ENCODE data around the gene LRRC74B. TPM values are rescaled to one million over a fixed set of nuclear protein-coding genes. Genes with fewer than 3 reads are reported as not detected.

Gene LRRC74B
- polyA plus RNA-seq, 3 donors = not detected

DNA sequence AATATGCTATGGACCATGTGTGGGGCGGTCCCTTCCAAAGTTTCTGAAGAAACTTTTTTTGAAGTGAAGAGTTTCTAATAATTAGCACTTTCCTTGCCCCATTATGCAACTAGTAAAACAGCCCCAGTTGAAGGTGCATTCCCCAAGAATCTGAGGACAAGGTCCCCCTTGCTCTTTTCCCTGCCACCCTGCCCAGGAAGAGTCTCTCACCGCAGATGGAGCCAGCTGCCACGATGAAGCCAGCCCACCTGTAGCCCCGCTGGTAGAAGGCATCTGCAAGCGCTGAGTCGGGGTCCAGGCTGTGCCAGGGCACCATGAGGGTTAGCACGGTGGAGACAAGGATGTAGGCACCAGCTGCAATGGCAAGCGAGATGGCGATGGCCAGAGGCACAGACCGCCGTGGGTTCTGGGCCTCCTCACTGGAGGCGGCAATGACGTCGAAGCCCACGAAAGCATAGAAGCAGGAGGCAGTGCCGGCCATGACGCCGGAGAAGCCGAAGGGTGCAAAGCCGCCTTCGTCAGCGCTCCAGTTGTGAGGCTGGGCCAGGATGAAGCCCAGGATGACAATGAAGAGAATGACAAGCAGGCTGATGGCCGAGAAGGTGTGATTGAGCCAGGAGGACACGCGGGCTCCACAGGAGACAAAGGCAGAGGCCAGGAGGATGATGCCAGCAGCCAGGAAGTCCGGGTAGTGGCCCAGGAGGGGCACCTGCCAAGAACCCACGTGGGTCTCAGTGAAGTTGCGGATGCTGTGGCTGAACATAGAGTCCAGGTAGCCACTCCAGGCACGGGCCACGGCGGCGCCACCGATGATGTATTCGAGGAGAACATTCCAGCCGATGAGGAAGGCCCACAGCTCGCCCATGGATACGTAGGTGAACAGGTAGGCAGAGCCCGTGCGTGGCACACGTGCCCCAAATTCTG lies 14.9 kb upstream of the LRRC74B start:
- Mint-ChIP-seq H3K4me1 (no peaks in the 10 kb centered on the region), H3K27me3 (ENCODE audit: low read depth in 3 of 3) (peaks cover 32 to 41% (median 40%) of the 10 kb centered on the region in 3 donors), H3K9me3 (peaks cover 0 to 5% (median 0%) of the 10 kb centered on the region in 7 donors), H3K27ac (peak overlapping the region in 1 of 7 donors; percentile 25), H3K4me3 (peak overlapping the region in 1 of 2 donors; percentile 35), H3K36me3 (no peaks in the 10 kb centered on the region)
- Histone ChIP-seq H2AFZ (ENCODE audit: insufficient read depth, low read depth, low read length, poor library complexity, severe bottlenecking) (no peak overlapping the region), H3K27ac (ENCODE audit: low read depth in 1 of 2, low read length in 2 of 2) (no peak overlapping the region), H3K27me3 (ENCODE audit: control insufficient read depth in 2 of 2, insufficient read depth in 2 of 2, low read length in 2 of 2) (peaks cover 9 to 30% of the 10 kb centered on the region in 2 donors), H3K9me3 (replicated peaks in 1 of 2; ENCODE audit: control insufficient read depth in 1 of 2, insufficient read depth in 1 of 2, low read length in 2 of 2) (no peaks in the 10 kb centered on the region), H3K9ac (ENCODE audit: insufficient read depth, low read length, poor library complexity, severe bottlenecking) (no peak overlapping the region), H4K20me1 (ENCODE audit: insufficient read depth, low read length) (no peaks in the 10 kb centered on the region), H3K4me3 (replicated peaks in 1 of 3; ENCODE audit: low read depth in 2 of 3, low read length in 3 of 3) (no peak overlapping the region), H3K4me2 (replicated peaks; ENCODE audit: extremely low read depth, low read length, poor library complexity, severe bottlenecking) (no peak overlapping the region), H3K36me3 (replicated peaks in 1 of 2; ENCODE audit: control insufficient read depth in 1 of 2, insufficient read depth in 2 of 2, low read length in 2 of 2) (no peaks in the 10 kb centered on the region), H3K79me2 (ENCODE audit: insufficient read depth, low read length) (no peaks in the 10 kb centered on the region), H3K4me1 (ENCODE audit: control insufficient read depth in 1 of 2, insufficient read depth in 2 of 2, low read length in 2 of 2) (no peaks in the 10 kb centered on the region)
- DNase-seq = no peak
- 95% methylated on average over 38 of the region's 40 CpGs for WGBS (ENCODE audit: insufficient coverage)
- intact Hi-C loops (cut with micrococcal nuclease) = no loop called here
- TF ChIP-seq, protein P1, sequence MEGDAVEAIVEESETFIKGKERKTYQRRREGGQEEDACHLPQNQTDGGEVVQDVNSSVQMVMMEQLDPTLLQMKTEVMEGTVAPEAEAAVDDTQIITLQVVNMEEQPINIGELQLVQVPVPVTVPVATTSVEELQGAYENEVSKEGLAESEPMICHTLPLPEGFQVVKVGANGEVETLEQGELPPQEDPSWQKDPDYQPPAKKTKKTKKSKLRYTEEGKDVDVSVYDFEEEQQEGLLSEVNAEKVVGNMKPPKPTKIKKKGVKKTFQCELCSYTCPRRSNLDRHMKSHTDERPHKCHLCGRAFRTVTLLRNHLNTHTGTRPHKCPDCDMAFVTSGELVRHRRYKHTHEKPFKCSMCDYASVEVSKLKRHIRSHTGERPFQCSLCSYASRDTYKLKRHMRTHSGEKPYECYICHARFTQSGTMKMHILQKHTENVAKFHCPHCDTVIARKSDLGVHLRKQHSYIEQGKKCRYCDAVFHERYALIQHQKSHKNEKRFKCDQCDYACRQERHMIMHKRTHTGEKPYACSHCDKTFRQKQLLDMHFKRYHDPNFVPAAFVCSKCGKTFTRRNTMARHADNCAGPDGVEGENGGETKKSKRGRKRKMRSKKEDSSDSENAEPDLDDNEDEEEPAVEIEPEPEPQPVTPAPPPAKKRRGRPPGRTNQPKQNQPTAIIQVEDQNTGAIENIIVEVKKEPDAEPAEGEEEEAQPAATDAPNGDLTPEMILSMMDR (IDR thresholded peaks at IDR 0.05) = no peak

DNA sequence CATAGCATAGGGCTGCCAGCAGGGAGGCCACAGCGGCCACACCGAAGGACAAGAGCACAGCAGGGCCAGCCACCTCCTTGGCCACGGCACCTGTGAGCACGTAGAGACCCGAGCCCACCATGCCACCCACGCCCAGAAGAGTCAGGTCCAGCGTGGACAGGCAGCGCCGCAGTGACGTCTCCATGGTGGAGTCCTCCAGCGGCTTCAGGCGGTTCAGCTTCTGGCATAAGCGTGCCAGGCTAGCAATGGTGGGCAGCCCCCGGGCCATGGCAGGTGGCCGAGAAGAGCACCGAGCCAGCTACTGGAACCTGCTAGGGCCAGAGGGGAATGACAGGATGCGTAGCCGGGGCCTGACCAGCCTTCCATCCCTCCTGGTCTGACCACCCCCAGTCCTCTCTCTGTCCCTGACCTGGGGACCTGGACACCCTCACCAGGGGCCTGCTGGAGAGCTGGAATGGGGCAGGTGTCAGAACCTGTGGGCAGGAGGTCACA lies 14.2 kb upstream of the LRRC74B start:
- H3K4me3 ChIP-seq (replicated peaks in 1 of 3; ENCODE audit: low read depth in 2 of 3, low read length in 3 of 3) = no peak overlapping the region
- WGBS (ENCODE audit: insufficient coverage) = 90% methylated on average over 15 of the region's 18 CpGs
- H3K27me3 ChIP-seq (ENCODE audit: control insufficient read depth in 2 of 2, insufficient read depth in 2 of 2, low read length in 2 of 2) = peaks cover 9 to 30% of the 10 kb centered on the region in 2 donors

More for the DNA sequence above, 14.2 kb upstream of the LRRC74B start:
- H3K36me3 Mint-ChIP-seq = no peaks in the 10 kb centered on the region
- peaks cover 32 to 42% (median 40%) of the 10 kb centered on the region in 3 donors for H3K27me3 Mint-ChIP-seq (ENCODE audit: low read depth in 3 of 3)
- Histone ChIP-seq H3K4me2 (replicated peaks; ENCODE audit: extremely low read depth, low read length, poor library complexity, severe bottlenecking) (no peak overlapping the region), H3K27ac (ENCODE audit: low read depth in 1 of 2, low read length in 2 of 2) (no peak overlapping the region), H3K4me1 (ENCODE audit: control insufficient read depth in 1 of 2, insufficient read depth in 2 of 2, low read length in 2 of 2) (no peaks in the 10 kb centered on the region), H2AFZ (ENCODE audit: insufficient read depth, low read depth, low read length, poor library complexity, severe bottlenecking) (no peak overlapping the region), H3K36me3 (replicated peaks in 1 of 2; ENCODE audit: control insufficient read depth in 1 of 2, insufficient read depth in 2 of 2, low read length in 2 of 2) (no peaks in the 10 kb centered on the region), H4K20me1 (ENCODE audit: insufficient read depth, low read length) (no peaks in the 10 kb centered on the region), H3K9ac (ENCODE audit: insufficient read depth, low read length, poor library complexity, severe bottlenecking) (no peak overlapping the region), H3K9me3 (replicated peaks in 1 of 2; ENCODE audit: control insufficient read depth in 1 of 2, insufficient read depth in 1 of 2, low read length in 2 of 2) (no peaks in the 10 kb centered on the region), H3K79me2 (ENCODE audit: insufficient read depth, low read length) (no peaks in the 10 kb centered on the region)
- intact Hi-C loops (cut with micrococcal nuclease) = no loop called here
- peak overlapping the region in 1 of 2 donors; percentile 59 for H3K4me3 Mint-ChIP-seq
- H3K9me3 Mint-ChIP-seq = peaks cover 0 to 5% (median 0%) of the 10 kb centered on the region in 7 donors
- no peaks in the 10 kb centered on the region for H3K4me1 Mint-ChIP-seq
- no peak overlapping the region for H3K27ac Mint-ChIP-seq
- TF ChIP-seq, protein P1 (IDR thresholded peaks at IDR 0.05) = no peak
- DNase-seq = no peak

Measured in CD14-positive monocyte (primary cell).